Right atrium auricular region (tissue), 2 donors: ENCODE data around the gene FNDC11. TPM values are rescaled to one million over a fixed set of nuclear protein-coding genes. Genes with fewer than 3 reads are reported as not detected.

ENCODE experiments used
- DNase-seq: peaks from one replicate; pipeline ENCODE4 v3.0.0-alpha.2; 2019; ENCODE audit warnings: low spot score
- H3K27ac ChIP-seq, 2 donors: fragments of 200-600 bp; sonication (generic); 1 replicate in 1 of 2; 2 replicates in 1 of 2; pipeline ENCODE4 v1.5.1; 2016 to 2019
- H3K27me3 ChIP-seq, 2 donors: fragments of 200-600 bp; sonication (generic); one replicate each; pipeline versions ENCODE4 v1.5.1 to v1.6.0; 2017 to 2019
- H3K36me3 ChIP-seq: fragments of 200-600 bp; sonication (generic); one replicate; pipeline ENCODE4 v1.5.1; 2016
- H3K4me1 ChIP-seq, 2 donors: fragments of 200-600 bp; sonication (generic); one replicate each; pipeline versions ENCODE4 v1.5.1 to v1.6.0; 2017 to 2019
- H3K4me3 ChIP-seq, 2 donors: fragments of 200-600 bp; sonication (generic); 1 replicate in 1 of 2; 2 replicates in 1 of 2; pipeline ENCODE4 v1.5.1; 2017 to 2019; ENCODE audit warnings: mild to moderate bottlenecking in 1 of 2, moderate library complexity in 1 of 2
- H3K9me3 ChIP-seq, 2 donors: fragments of 200-600 bp; sonication (generic); one replicate each; pipeline ENCODE4 v1.5.1; 2019
- CTCF ChIP-seq, 2 donors: fragments of 200-600 bp; sonication (generic); IDR thresholded peaks; one replicate each; pipeline ENCODE4 v1.5.1; 2019; ENCODE audit warnings: antibody characterized with exemption in 2 of 2
- total RNA-seq, 2 donors: library from RNA; depleted of rRNA; stranded (reverse); fragments of >200 nt; gene quantifications; one replicate each; pipeline ENCODE4 v1.1.0, GENCODE V29; 2016

Gene FNDC11
- total RNA-seq, 2 donors from 2014 or later, result not detected

- Histone ChIP-seq H3K36me3 (peaks cover 3% of the 10 kb centered on the region), H3K27me3 (no peaks in the 10 kb centered on the region), H3K4me3 (no peak overlapping the region), H3K9me3 (no peaks in the 10 kb centered on the region), H3K27ac (peak overlapping the region; percentile 16 to 58), H3K4me1 (peaks cover 0 to 25% of the 10 kb centered on the region in 2 donors)
- no peak for TF ChIP-seq CTCF (IDR thresholded peaks at IDR 0.05)
- DNase-seq, result no peak
Measured at GRCh38 chr20:63577317-63577894, 23.4 kb downstream of the FNDC11 start.

- Histone ChIP-seq H3K9me3 (no peaks in the 10 kb centered on the region), H3K4me3 (no peak overlapping the region), H3K36me3 (no peaks in the 10 kb centered on the region), H3K27ac (no peak overlapping the region), H3K4me1 (peaks cover 0 to 17% of the 10 kb centered on the region in 2 donors), H3K27me3 (no peaks in the 10 kb centered on the region)
- TF ChIP-seq CTCF (IDR thresholded peaks at IDR 0.05), result no peak
- DNase-seq, result no peak
Measured at GRCh38 chr20:63578224-63579016, 24.5 kb downstream of the FNDC11 start.

- no peaks in the 10 kb centered on the region for H3K27me3 ChIP-seq
Measured at GRCh38 chr20:63579017-63579694, 25.2 kb downstream of the FNDC11 start.

GRCh38 chr20:63580796-63581461 is 27.0 kb downstream of the FNDC11 start:
- H3K9me3 ChIP-seq, result no peaks in the 10 kb centered on the region
- no peaks in the 10 kb centered on the region for H3K27me3 ChIP-seq
- no peak for DNase-seq
- no peak overlapping the region for H3K4me3 ChIP-seq
- H3K36me3 ChIP-seq, result no peaks in the 10 kb centered on the region
- H3K27ac ChIP-seq, result no peak overlapping the region
- H3K4me1 ChIP-seq, result no peaks in the 10 kb centered on the region
- TF ChIP-seq CTCF (IDR thresholded peaks at IDR 0.05), result peak in 1 of 2 donors; percentile 35

More at GRCh38 chr20:63579017-63579694, 25.2 kb downstream of the FNDC11 start:
- no peak for DNase-seq
- peaks cover 0 to 12% of the 10 kb centered on the region in 2 donors for H3K4me1 ChIP-seq
- H3K9me3 ChIP-seq, result no peaks in the 10 kb centered on the region
- H3K36me3 ChIP-seq, result no peaks in the 10 kb centered on the region
- H3K4me3 ChIP-seq, result no peak overlapping the region
- H3K27ac ChIP-seq, result no peak overlapping the region
- TF ChIP-seq CTCF (IDR thresholded peaks at IDR 0.05), result no peak

GRCh38 chr20:63582382-63583063 is 28.6 kb downstream of the FNDC11 start:
- no peaks in the 10 kb centered on the region for H3K36me3 ChIP-seq
- no peak overlapping the region for H3K27ac ChIP-seq
- TF ChIP-seq CTCF (IDR thresholded peaks at IDR 0.05), result no peak
- no peaks in the 10 kb centered on the region for H3K9me3 ChIP-seq
- no peak overlapping the region for H3K4me3 ChIP-seq
- H3K4me1 ChIP-seq, result no peaks in the 10 kb centered on the region
- DNase-seq, result no peak
- no peaks in the 10 kb centered on the region for H3K27me3 ChIP-seq
